Loucy (cell line): Measurements from ENCODE around the gene PIGK.

ENCODE experiments used
- H2AFZ ChIP-seq: fragments of 200-600 bp; sonication (generic); 2 replicates; pipeline ENCODE4 v1.6.0; 2016; ENCODE audit warnings: antibody characterized with exemption, mild to moderate bottlenecking, low read length, moderate library complexity
- H3F3A ChIP-seq: fragments of 200-600 bp; 2 replicates; pipeline ENCODE4 v1.6.0; 2016; ENCODE audit warnings: antibody characterized with exemption, low read depth, mild to moderate bottlenecking
- H3K27me3 ChIP-seq: fragments of 200-600 bp; sonication (generic); 2 replicates; pipeline ENCODE4 v1.6.1; 2014; ENCODE audit warnings: low read length, mild to moderate bottlenecking; ENCODE audit not compliant: insufficient read depth, poor library complexity, severe bottlenecking
- H3K36me3 ChIP-seq: fragments of 200-600 bp; sonication (generic); 2 replicates; pipeline ENCODE4 v1.6.1; 2016; ENCODE audit warnings: low read length; ENCODE audit not compliant: insufficient read depth
- H3K4me1 ChIP-seq: fragments of 200-600 bp; sonication (generic); 2 replicates; pipeline ENCODE4 v1.5.1; 2014; ENCODE audit warnings: low read length, mild to moderate bottlenecking; ENCODE audit not compliant: insufficient read depth, poor library complexity, severe bottlenecking
- H3K4me2 ChIP-seq: fragments of 200-600 bp; sonication (generic); 2 replicates; pipeline ENCODE4 v1.6.0; 2014; ENCODE audit warnings: antibody characterized with exemption, low read length, low read depth, mild to moderate bottlenecking; ENCODE audit not compliant: poor library complexity, severe bottlenecking
- H3K4me3 ChIP-seq: fragments of 200-600 bp; sonication (generic); 2 replicates; pipeline ENCODE4 v1.5.1; 2014; ENCODE audit warnings: low read length, mild to moderate bottlenecking, mixed read lengths; ENCODE audit not compliant: poor library complexity, severe bottlenecking
- H3K79me2 ChIP-seq: fragments of 200-600 bp; sonication (generic); 2 replicates; pipeline ENCODE4 v1.6.1; 2014; ENCODE audit warnings: low read length; ENCODE audit not compliant: insufficient read depth
- H3K9ac ChIP-seq: fragments of 200-600 bp; sonication (generic); 2 replicates; pipeline ENCODE4 v1.6.0; 2014; ENCODE audit warnings: mild to moderate bottlenecking, low read depth, low read length, moderate library complexity; ENCODE audit not compliant: poor library complexity, severe bottlenecking
- H3K9me2 ChIP-seq: fragments of 200-600 bp; sonication (generic); replicated peaks from 2 replicates; pipeline ENCODE4 v1.6.1; 2016; ENCODE audit warnings: low read depth, low read length, mixed read lengths
- H3K9me3 ChIP-seq: fragments of 200-600 bp; sonication (generic); 2 replicates; pipeline ENCODE4 v1.6.1; 2014; ENCODE audit warnings: mild to moderate bottlenecking, antibody characterized with exemption, low read length, low read depth; ENCODE audit not compliant: insufficient read depth
- H4K20me1 ChIP-seq: fragments of 200-600 bp; sonication (generic); 2 replicates; pipeline ENCODE4 v1.6.0; 2014; ENCODE audit warnings: antibody characterized with exemption, low read length, mild to moderate bottlenecking; ENCODE audit not compliant: insufficient read depth, poor library complexity, severe bottlenecking
- EZH2phosphoT487 ChIP-seq: fragments of 200-600 bp; IDR thresholded peaks from 2 replicates; pipeline ENCODE4 v1.6.1; 2018; ENCODE audit warnings: antibody characterized with exemption, mild to moderate bottlenecking, moderate library complexity, borderline replicate concordance
- TF ChIP-seq, protein P1 (sequence below): fragments of 200-600 bp; sonication (generic); conservative IDR thresholded peaks from 2 replicates; pipeline ENCODE4 v1.5.1; 2014; ENCODE audit warnings: mild to moderate bottlenecking, antibody characterized with exemption, low read length

The PIGK gene

DNA sequence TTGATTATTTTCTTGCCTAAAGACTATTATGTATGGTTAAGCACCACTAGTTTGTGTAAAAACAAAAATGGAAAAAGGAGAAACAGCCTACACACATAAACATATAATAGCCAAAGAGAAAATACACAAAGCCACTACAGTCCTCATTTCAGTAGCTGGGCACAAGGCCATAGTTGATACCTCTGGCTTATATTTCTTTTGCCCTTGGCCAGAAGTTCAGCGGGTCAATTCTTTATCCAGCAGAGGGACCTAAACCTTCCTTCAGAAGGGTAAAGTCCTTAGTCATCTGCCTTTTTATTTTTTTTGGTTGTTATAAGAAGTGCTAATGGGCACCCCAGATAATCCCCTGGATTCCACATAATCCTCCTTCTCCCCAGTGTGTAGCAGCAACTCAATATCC, 134.1 kb downstream of the PIGK start:
- Histone ChIP-seq H3F3A (no peaks in the 10 kb centered on the region), H3K79me2 (no peaks in the 10 kb centered on the region), H3K9me3 (no peaks in the 10 kb centered on the region), H3K36me3 (no peaks in the 10 kb centered on the region), H3K9me2 (no peaks in the 10 kb centered on the region), H3K4me3 (no peak overlapping the region), H4K20me1 (no peaks in the 10 kb centered on the region), H3K9ac (no peak overlapping the region), H2AFZ (no peak overlapping the region), H3K4me1 (no peaks in the 10 kb centered on the region), H3K4me2 (no peak overlapping the region), H3K27me3 (no peaks in the 10 kb centered on the region)
- TF ChIP-seq, protein P1, sequence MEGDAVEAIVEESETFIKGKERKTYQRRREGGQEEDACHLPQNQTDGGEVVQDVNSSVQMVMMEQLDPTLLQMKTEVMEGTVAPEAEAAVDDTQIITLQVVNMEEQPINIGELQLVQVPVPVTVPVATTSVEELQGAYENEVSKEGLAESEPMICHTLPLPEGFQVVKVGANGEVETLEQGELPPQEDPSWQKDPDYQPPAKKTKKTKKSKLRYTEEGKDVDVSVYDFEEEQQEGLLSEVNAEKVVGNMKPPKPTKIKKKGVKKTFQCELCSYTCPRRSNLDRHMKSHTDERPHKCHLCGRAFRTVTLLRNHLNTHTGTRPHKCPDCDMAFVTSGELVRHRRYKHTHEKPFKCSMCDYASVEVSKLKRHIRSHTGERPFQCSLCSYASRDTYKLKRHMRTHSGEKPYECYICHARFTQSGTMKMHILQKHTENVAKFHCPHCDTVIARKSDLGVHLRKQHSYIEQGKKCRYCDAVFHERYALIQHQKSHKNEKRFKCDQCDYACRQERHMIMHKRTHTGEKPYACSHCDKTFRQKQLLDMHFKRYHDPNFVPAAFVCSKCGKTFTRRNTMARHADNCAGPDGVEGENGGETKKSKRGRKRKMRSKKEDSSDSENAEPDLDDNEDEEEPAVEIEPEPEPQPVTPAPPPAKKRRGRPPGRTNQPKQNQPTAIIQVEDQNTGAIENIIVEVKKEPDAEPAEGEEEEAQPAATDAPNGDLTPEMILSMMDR = no peak
- TF ChIP-seq EZH2phosphoT487 = no peak

DNA sequence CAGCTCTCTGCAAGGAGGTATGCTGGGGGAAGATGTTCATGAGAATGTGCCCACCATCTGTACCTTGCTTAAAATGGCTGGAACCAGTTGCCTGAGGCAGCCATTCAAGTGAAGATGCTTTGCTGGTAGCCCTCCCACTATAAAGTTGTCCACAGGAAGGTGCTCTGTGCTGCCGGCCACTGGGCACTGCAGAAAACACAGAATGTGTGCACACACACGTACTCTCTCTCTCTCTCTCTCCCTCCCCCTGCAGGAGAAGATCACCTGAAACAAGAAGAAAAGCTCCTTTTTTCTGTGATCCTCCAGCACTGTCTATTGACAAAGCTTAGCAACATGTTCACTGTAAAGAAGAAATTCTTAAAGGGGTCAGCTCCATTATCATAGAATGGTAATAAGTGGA, 134.8 kb downstream of the PIGK start:
- H3K27me3 ChIP-seq = no peaks in the 10 kb centered on the region
- H3K36me3 ChIP-seq = no peaks in the 10 kb centered on the region
- H3K4me3 ChIP-seq = no peak overlapping the region
- TF ChIP-seq, protein P1 = no peak
- TF ChIP-seq EZH2phosphoT487 = no peak
- no peak overlapping the region for H3K9ac ChIP-seq
- H3K4me2 ChIP-seq = no peak overlapping the region
- no peaks in the 10 kb centered on the region for H3K9me2 ChIP-seq
- H3K79me2 ChIP-seq = no peaks in the 10 kb centered on the region
- H2AFZ ChIP-seq = no peak overlapping the region
- H3K9me3 ChIP-seq = no peaks in the 10 kb centered on the region
- H4K20me1 ChIP-seq = no peaks in the 10 kb centered on the region
- no peaks in the 10 kb centered on the region for H3F3A ChIP-seq
- H3K4me1 ChIP-seq = no peaks in the 10 kb centered on the region

DNA sequence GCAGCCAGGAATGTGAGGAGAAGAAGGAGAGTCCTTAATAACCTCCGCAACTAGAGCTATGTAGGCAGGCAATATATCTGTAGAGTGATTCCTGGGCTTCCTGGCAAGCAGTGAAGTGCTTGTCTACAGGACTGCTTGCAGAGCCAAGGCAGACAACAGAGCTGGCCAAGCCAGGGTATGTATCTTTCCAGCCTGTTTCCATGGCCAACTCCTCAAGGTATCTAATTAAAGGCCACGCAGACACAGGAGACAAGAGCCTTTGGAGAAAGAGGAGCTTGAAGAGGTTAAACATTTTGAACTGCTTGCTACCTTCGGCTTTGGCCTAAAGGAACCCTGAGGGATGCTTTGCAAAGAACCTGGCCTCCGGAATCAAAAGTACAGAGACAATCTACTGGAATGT, 137.4 kb downstream of the PIGK start:
- Histone ChIP-seq H2AFZ (no peak overlapping the region), H3K9me3 (no peaks in the 10 kb centered on the region), H3K9ac (no peak overlapping the region), H3K36me3 (no peaks in the 10 kb centered on the region), H3K9me2 (no peaks in the 10 kb centered on the region), H3K4me2 (no peak overlapping the region), H4K20me1 (no peaks in the 10 kb centered on the region), H3K4me3 (no peak overlapping the region), H3F3A (no peaks in the 10 kb centered on the region), H3K27me3 (no peaks in the 10 kb centered on the region), H3K4me1 (no peaks in the 10 kb centered on the region), H3K79me2 (no peaks in the 10 kb centered on the region)
- TF ChIP-seq EZH2phosphoT487 = no peak
- TF ChIP-seq, protein P1 = no peak
